GM23338 (cell line): Measurements from ENCODE around the gene PCNX1. TPM values are rescaled to one million over a fixed set of nuclear protein-coding genes. Genes with fewer than 3 reads are reported as not detected.
A peak's percentile ranks its signal among the peaks of the same experiment; 100 is the strongest.

Experiments
- ATAC-seq: fragments of 200-7000 bp; cut with Tn5 transposase; 3 replicates; pipeline ENCODE4 v1.9.1; 2020
- DNase-seq: peaks from one replicate; pipeline ENCODE4 v3.0.0-alpha.2; 2015; ENCODE audit warnings: low spot score
- H2AFZ ChIP-seq: fragments of 200-600 bp; sonication (generic); 2 replicates; pipeline ENCODE4 v1.8.0; 2016; ENCODE audit warnings: antibody characterized with exemption, mild to moderate bottlenecking, moderate library complexity
- H3F3A ChIP-seq: fragments of 200-600 bp; sonication (generic); replicated peaks from 2 replicates; pipeline ENCODE4 v1.8.0; 2017; ENCODE audit warnings: antibody characterized with exemption, mixed run types, low read depth
- H3K27ac ChIP-seq: fragments of 200-600 bp; sonication (generic); 2 replicates; pipeline ENCODE4 v1.6.1; 2016; ENCODE audit warnings: low read depth
- H3K27me3 ChIP-seq: fragments of 200-600 bp; sonication (generic); 2 replicates; pipeline ENCODE4 v1.8.0; 2016; ENCODE audit warnings: mild to moderate bottlenecking, mixed run types, moderate library complexity; ENCODE audit not compliant: insufficient read depth
- H3K36me3 ChIP-seq: fragments of 200-600 bp; sonication (generic); 2 replicates; pipeline ENCODE4 v1.8.0; 2016; ENCODE audit warnings: mild to moderate bottlenecking; ENCODE audit not compliant: insufficient read depth
- H3K4me1 ChIP-seq: fragments of 200-600 bp; sonication (generic); 2 replicates; pipeline ENCODE4 v1.8.0; 2016; ENCODE audit warnings: mild to moderate bottlenecking, moderate library complexity; ENCODE audit not compliant: insufficient read depth
- H3K4me2 ChIP-seq: fragments of 200-600 bp; sonication (generic); 2 replicates; pipeline ENCODE4 v1.7.1; 2017; ENCODE audit warnings: mixed run types
- H3K4me3 ChIP-seq: fragments of 200-600 bp; sonication (generic); 2 replicates; pipeline ENCODE4 v1.6.1; 2016; ENCODE audit warnings: mixed run types
- H3K79me2 ChIP-seq: fragments of 200-600 bp; sonication (generic); replicated peaks from 2 replicates; pipeline ENCODE4 v1.8.0; 2017; ENCODE audit warnings: mild to moderate bottlenecking; ENCODE audit not compliant: insufficient read depth
- H3K9me2 ChIP-seq: fragments of 200-600 bp; sonication (generic); 2 replicates; pipeline ENCODE4 v1.8.0; 2017; ENCODE audit not compliant: insufficient read depth
- H4K20me1 ChIP-seq: fragments of 200-600 bp; sonication (generic); replicated peaks from 2 replicates; pipeline ENCODE4 v1.8.0; 2017; ENCODE audit warnings: mild to moderate bottlenecking; ENCODE audit not compliant: insufficient read depth
- H3K27ac Mint-ChIP-seq: 2 replicates; pipeline ENCODE4 v1.8.0; 2020; ENCODE audit warnings: inconsistent platforms, mild to moderate bottlenecking, moderate library complexity, mixed read lengths
- H3K27me3 Mint-ChIP-seq: 3 replicates; pipeline ENCODE4 v1.8.0; 2022; ENCODE audit warnings: low read depth, mild to moderate bottlenecking, moderate library complexity, mixed read lengths, inconsistent platforms; ENCODE audit not compliant: insufficient read depth, poor library complexity
- H3K36me3 Mint-ChIP-seq: 3 replicates; pipeline ENCODE4 v1.8.0; 2021; ENCODE audit warnings: low read depth, mild to moderate bottlenecking, inconsistent platforms, moderate library complexity, mixed read lengths
- H3K4me1 Mint-ChIP-seq: 3 replicates; pipeline ENCODE4 v1.8.0; 2020; ENCODE audit warnings: mild to moderate bottlenecking, inconsistent platforms, mixed read lengths
- H3K4me3 Mint-ChIP-seq: 3 replicates; pipeline ENCODE4 v1.8.0; 2021; ENCODE audit warnings: moderate library complexity, mild to moderate bottlenecking, inconsistent platforms, mixed read lengths
- H3K9me3 Mint-ChIP-seq: 3 replicates; pipeline ENCODE4 v1.8.0; 2020; ENCODE audit warnings: moderate library complexity, mild to moderate bottlenecking, inconsistent platforms, mixed read lengths
- EZH2 ChIP-seq: fragments of 200-600 bp; sonication (generic); IDR thresholded peaks from one replicate; pipeline ENCODE4 v1.8.0; 2017; ENCODE audit warnings: antibody characterized with exemption, mild to moderate bottlenecking, low read depth; ENCODE audit not compliant: unreplicated experiment
- EZH2phosphoT487 ChIP-seq: fragments of 200-600 bp; sonication (generic); IDR thresholded peaks from one replicate; pipeline ENCODE4 v1.8.1; 2018; ENCODE audit warnings: antibody characterized with exemption; ENCODE audit not compliant: unreplicated experiment
- JUNB ChIP-seq: IDR thresholded peaks from one replicate; pipeline ENCODE4 v1.6.1; 2016; ENCODE audit warnings: antibody characterized with exemption; ENCODE audit not compliant: unreplicated experiment
- NANOG ChIP-seq: IDR thresholded peaks from 2 replicates; pipeline ENCODE4 v1.6.1; 2016; ENCODE audit warnings: antibody characterized with exemption, borderline replicate concordance
- POLR2AphosphoS5 ChIP-seq: IDR thresholded peaks from 2 replicates; pipeline ENCODE4 v1.6.1; 2016; ENCODE audit warnings: antibody characterized with exemption, low read depth
- STAT1 ChIP-seq: IDR thresholded peaks from one replicate; pipeline ENCODE4 v1.6.1; 2016; ENCODE audit warnings: antibody characterized with exemption; ENCODE audit not compliant: unreplicated experiment
- ZNF331 ChIP-seq: fragments of 250-450 bp; sonication (Bioruptor Pico); IDR thresholded peaks from 2 replicates; pipeline ENCODE4 v1.5.0; 2020; ENCODE audit warnings: low read depth, mild to moderate bottlenecking, moderate library complexity
- polyA plus RNA-seq: library from polyadenylated mRNA; unstranded; fragments of >200 nt; fragmentation: Nextera tagmentation; extraction: Ambion mirVana; gene quantifications from 2 replicates; pipeline ENCODE4 v1.2.1, GENCODE V29; 2016
- total RNA-seq: library from RNA; depleted of rRNA; stranded (reverse); fragments of >200 nt; shearing (Covaris generic); gene quantifications from 2 replicates; pipeline ENCODE4 v1.2.3, GENCODE V29; 2014
- TF ChIP-seq, protein P1 (sequence below), 2 experiments: fragments of 200-600 bp in 1 of 2; sonication (generic) in 1 of 2; conservative IDR thresholded peaks; 2 replicates each; pipeline versions ENCODE4 v1.5.1 to v1.6.1; 2016 to 2017; ENCODE audit warnings: antibody characterized with exemption in 2 of 2, low read depth in 2 of 2, mild to moderate bottlenecking in 2 of 2, moderate library complexity in 1 of 2
- TF ChIP-seq, protein P2 (sequence below): IDR thresholded peaks from 2 replicates; pipeline ENCODE4 v1.6.1; 2016; ENCODE audit warnings: antibody characterized with exemption
- TF ChIP-seq, protein P3 (sequence below): IDR thresholded peaks from one replicate; pipeline ENCODE4 v1.6.1; 2018; ENCODE audit warnings: antibody characterized with exemption; ENCODE audit not compliant: unreplicated experiment

PCNX1 gene
- total and polyA plus RNA-seq, 2 experiments from 2014 or later, result 19.4 to 53.1 TPM

DNA sequence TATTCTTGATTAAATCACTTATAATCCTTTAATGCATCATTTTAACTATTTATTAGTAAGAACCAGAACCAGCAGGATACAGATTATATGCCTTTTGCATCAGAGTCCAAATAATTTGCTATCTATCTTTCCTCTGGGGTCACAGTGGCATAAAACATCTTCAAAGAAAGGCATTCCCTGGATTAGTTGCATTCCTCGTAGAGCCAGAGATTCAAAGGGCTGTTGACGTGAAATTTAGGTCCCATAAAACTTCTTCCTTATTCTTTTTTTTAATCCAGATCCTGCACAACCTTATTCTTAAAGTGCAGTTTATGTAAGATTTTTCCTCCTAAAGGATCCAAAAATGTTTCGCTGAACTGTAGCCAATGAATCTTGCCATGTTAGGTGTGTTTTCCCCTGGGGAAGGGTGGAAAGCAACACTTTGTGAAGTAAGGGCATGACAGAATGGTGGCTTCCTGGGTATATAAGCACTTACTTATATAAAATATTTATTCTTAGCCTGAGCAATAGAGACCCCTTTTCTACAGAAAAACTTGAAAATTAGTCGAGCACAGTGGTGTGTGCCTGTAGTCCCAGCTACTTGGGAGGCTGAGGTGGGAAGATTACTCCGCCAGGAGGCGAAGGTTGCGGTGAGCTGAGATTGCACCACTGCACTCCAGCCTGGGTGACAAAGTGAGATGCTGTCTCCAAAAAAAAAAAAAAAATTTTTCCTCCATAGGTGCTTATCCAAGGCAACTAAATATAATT lies 208.7 kb downstream of the PCNX1 start:
- Histone ChIP-seq H3K4me1 (peaks cover 7% of the 10 kb centered on the region), H2AFZ (no peak overlapping the region), H3K27ac (peak overlapping the region; percentile 30), H3K79me2 (no peaks in the 10 kb centered on the region), H3K4me2 (no peak overlapping the region), H3K9me2 (no peaks in the 10 kb centered on the region; the same call in 1 of the 2 replicates), H3K4me3 (no peak overlapping the region), H3K36me3 (no peaks in the 10 kb centered on the region), H4K20me1 (no peaks in the 10 kb centered on the region), H3K27me3 (no peaks in the 10 kb centered on the region), H3F3A (no peaks in the 10 kb centered on the region)
- H3K27ac Mint-ChIP-seq, result no peak overlapping the region
- H3K36me3 Mint-ChIP-seq, result peaks cover 5% of the 10 kb centered on the region; the same call in 1 of the 3 replicates
- DNase-seq (peak; percentile 21), ATAC-seq (peak; percentile 55; the same call in 2 of the 3 replicates)
- H3K27me3 Mint-ChIP-seq, result peaks cover 4% of the 10 kb centered on the region
- peaks cover 4% of the 10 kb centered on the region; the same call in 2 of the 3 replicates for H3K4me1 Mint-ChIP-seq
- H3K9me3 Mint-ChIP-seq, result peaks cover 4% of the 10 kb centered on the region; the same call in 2 of the 3 replicates
- TF ChIP-seq ZNF331, result no peak
- TF ChIP-seq, protein P1, sequence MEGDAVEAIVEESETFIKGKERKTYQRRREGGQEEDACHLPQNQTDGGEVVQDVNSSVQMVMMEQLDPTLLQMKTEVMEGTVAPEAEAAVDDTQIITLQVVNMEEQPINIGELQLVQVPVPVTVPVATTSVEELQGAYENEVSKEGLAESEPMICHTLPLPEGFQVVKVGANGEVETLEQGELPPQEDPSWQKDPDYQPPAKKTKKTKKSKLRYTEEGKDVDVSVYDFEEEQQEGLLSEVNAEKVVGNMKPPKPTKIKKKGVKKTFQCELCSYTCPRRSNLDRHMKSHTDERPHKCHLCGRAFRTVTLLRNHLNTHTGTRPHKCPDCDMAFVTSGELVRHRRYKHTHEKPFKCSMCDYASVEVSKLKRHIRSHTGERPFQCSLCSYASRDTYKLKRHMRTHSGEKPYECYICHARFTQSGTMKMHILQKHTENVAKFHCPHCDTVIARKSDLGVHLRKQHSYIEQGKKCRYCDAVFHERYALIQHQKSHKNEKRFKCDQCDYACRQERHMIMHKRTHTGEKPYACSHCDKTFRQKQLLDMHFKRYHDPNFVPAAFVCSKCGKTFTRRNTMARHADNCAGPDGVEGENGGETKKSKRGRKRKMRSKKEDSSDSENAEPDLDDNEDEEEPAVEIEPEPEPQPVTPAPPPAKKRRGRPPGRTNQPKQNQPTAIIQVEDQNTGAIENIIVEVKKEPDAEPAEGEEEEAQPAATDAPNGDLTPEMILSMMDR (conservative IDR thresholded peaks at IDR 0.05; ENCODE audit: low read depth in 2 of 2), result no peak
- TF ChIP-seq, protein P2, sequence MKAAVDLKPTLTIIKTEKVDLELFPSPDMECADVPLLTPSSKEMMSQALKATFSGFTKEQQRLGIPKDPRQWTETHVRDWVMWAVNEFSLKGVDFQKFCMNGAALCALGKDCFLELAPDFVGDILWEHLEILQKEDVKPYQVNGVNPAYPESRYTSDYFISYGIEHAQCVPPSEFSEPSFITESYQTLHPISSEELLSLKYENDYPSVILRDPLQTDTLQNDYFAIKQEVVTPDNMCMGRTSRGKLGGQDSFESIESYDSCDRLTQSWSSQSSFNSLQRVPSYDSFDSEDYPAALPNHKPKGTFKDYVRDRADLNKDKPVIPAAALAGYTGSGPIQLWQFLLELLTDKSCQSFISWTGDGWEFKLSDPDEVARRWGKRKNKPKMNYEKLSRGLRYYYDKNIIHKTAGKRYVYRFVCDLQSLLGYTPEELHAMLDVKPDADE, result no peak
- no peak for TF ChIP-seq POLR2AphosphoS5
- TF ChIP-seq NANOG, result no peak
- no peak overlapping the region for H3K4me3 Mint-ChIP-seq

DNA sequence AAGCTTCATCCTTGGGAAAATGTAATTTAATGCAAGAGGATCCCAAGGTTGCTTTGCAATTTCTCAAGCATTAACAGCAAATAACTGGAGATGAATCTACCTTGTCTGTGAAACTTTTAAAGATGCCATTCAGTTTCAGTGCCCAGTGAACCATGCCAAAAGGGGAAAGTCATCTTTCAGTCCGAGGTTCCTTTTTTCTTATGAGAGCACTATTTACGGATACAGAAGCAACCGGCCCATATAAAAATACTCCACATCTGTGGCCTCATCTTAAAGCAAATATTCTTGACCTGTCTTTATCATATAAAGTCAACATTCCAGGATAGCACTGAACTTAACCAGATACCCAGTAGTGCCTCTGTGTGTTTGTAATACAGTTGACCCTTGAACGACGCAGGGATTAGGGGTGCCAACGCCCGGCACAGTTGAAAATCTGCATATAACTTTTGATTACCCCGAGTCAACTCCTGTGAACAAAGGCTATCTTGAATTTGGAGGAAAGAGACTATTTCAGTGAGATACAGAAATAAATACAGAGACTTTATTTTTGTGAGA lies 209.4 kb downstream of the PCNX1 start:
- Mint-ChIP-seq H3K36me3 (peaks cover 11% of the 10 kb centered on the region; the same call in 2 of the 3 replicates), H3K27ac (no peak overlapping the region)
- H3K27ac ChIP-seq, result peak overlapping the region; percentile 30
- TF ChIP-seq, protein P1 (conservative IDR thresholded peaks at IDR 0.05; ENCODE audit: low read depth in 2 of 2), result no peak
- TF ChIP-seq, protein P2, result no peak
- TF ChIP-seq NANOG (no peak), JUNB (no peak), EZH2 (no peak), STAT1 (no peak), EZH2phosphoT487 (no peak)
- TF ChIP-seq, protein P3, sequence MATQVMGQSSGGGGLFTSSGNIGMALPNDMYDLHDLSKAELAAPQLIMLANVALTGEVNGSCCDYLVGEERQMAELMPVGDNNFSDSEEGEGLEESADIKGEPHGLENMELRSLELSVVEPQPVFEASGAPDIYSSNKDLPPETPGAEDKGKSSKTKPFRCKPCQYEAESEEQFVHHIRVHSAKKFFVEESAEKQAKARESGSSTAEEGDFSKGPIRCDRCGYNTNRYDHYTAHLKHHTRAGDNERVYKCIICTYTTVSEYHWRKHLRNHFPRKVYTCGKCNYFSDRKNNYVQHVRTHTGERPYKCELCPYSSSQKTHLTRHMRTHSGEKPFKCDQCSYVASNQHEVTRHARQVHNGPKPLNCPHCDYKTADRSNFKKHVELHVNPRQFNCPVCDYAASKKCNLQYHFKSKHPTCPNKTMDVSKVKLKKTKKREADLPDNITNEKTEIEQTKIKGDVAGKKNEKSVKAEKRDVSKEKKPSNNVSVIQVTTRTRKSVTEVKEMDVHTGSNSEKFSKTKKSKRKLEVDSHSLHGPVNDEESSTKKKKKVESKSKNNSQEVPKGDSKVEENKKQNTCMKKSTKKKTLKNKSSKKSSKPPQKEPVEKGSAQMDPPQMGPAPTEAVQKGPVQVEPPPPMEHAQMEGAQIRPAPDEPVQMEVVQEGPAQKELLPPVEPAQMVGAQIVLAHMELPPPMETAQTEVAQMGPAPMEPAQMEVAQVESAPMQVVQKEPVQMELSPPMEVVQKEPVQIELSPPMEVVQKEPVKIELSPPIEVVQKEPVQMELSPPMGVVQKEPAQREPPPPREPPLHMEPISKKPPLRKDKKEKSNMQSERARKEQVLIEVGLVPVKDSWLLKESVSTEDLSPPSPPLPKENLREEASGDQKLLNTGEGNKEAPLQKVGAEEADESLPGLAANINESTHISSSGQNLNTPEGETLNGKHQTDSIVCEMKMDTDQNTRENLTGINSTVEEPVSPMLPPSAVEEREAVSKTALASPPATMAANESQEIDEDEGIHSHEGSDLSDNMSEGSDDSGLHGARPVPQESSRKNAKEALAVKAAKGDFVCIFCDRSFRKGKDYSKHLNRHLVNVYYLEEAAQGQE, result no peak

More for the DNA sequence above, 209.4 kb downstream of the PCNX1 start:
- no peak overlapping the region for H3K4me2 ChIP-seq
- H3K9me2 ChIP-seq, result no peaks in the 10 kb centered on the region; the same call in 1 of the 2 replicates
- no peaks in the 10 kb centered on the region for H4K20me1 ChIP-seq
- no peaks in the 10 kb centered on the region for H3K36me3 ChIP-seq
- no peaks in the 10 kb centered on the region for H3F3A ChIP-seq
- no peaks in the 10 kb centered on the region for H3K27me3 ChIP-seq
- no peaks in the 10 kb centered on the region for H3K79me2 ChIP-seq
- peaks cover 4% of the 10 kb centered on the region; the same call in 2 of the 3 replicates for H3K4me1 Mint-ChIP-seq
- H2AFZ ChIP-seq, result no peak overlapping the region
- no peak for DNase-seq
- H3K27me3 Mint-ChIP-seq, result peaks cover 10% of the 10 kb centered on the region
- peaks cover 11% of the 10 kb centered on the region; the same call in 2 of the 3 replicates for H3K9me3 Mint-ChIP-seq
- H3K4me1 ChIP-seq, result peaks cover 7% of the 10 kb centered on the region
- ATAC-seq, result no peak
- H3K4me3 Mint-ChIP-seq, result no peak overlapping the region
- no peak overlapping the region for H3K4me3 ChIP-seq
